SK-N-SH (cell line): Measurements from ENCODE around the gene LAGE3. TPM values are rescaled to one million over a fixed set of nuclear protein-coding genes. Genes with fewer than 3 reads are reported as not detected.

Experiments
- CTCF ChIA-PET: fragments of 300-600, 350-600 bp; formaldehyde crosslinking; extraction: SDS; loops from one replicate; lab custom pipeline; 2021; lab: Yijun Ruan, JAX
- POLR2A ChIA-PET: fragments of 350-600 bp; sonication (Branson Sonifier 250); formaldehyde crosslinking; extraction: SDS; loops from one replicate; lab custom pipeline; 2020; ENCODE audit warnings: antibody characterized with exemption, inconsistent platforms; lab: Yijun Ruan, JAX
- DNase-seq: peaks from one replicate; pipeline ENCODE4 v3.0.0; 2012
- H2AFZ ChIP-seq: fragments of 200-600 bp; sonication (generic); 2 replicates; pipeline ENCODE4 v1.8.1; 2016; ENCODE audit warnings: antibody characterized with exemption, mild to moderate bottlenecking, low read depth
- H3F3A ChIP-seq: fragments of 200-600 bp; sonication (generic); replicated peaks from 2 replicates; pipeline ENCODE3; 2016; ENCODE audit warnings: antibody characterized with exemption, mild to moderate bottlenecking; ENCODE audit not compliant: insufficient read depth
- H3K27ac ChIP-seq, 2 experiments: fragments of 200-500 bp in 1 of 2; fragments of 200-600 bp in 1 of 2; sonication (Bioruptor generic) in 1 of 2; sonication (generic), shearing (Covaris generic) in 1 of 2; 2 replicates each; pipeline versions ENCODE4 v1.5.1 to v1.6.1; 2014 to 2016; ENCODE audit warnings: low read depth in 2 of 2, inconsistent platforms in 1 of 2, low read length in 1 of 2, mild to moderate bottlenecking in 1 of 2, mixed read lengths in 1 of 2
- H3K27me3 ChIP-seq: fragments of 200-600 bp; sonication (generic), shearing (Covaris generic); 2 replicates; pipeline ENCODE4 v1.6.1; 2016; ENCODE audit warnings: mixed run types; ENCODE audit not compliant: insufficient read depth
- H3K36me3 ChIP-seq, 2 experiments: fragments of 200-500 bp in 1 of 2; fragments of 200-600 bp in 1 of 2; sonication (Bioruptor generic) in 1 of 2; sonication (generic) in 1 of 2; replicated peaks in 1 of 2; 2 replicates each; pipeline versions ENCODE3 to v1.5.1; 2014 to 2016; ENCODE audit warnings: low read length in 1 of 2, mild to moderate bottlenecking in 1 of 2; ENCODE audit not compliant: insufficient read depth in 2 of 2, control insufficient read depth in 1 of 2
- H3K4me1 ChIP-seq, 2 experiments: fragments of 200-500 bp in 1 of 2; fragments of 200-600 bp in 1 of 2; sonication (Bioruptor generic) in 1 of 2; sonication (generic), shearing (Covaris generic) in 1 of 2; 2 replicates each; pipeline versions ENCODE4 v1.5.1 to v1.6.1; 2014 to 2016; ENCODE audit warnings: low read depth in 1 of 2, low read length in 1 of 2, mixed run types in 1 of 2; ENCODE audit not compliant: insufficient read depth in 2 of 2, control insufficient read depth in 1 of 2
- H3K4me2 ChIP-seq: fragments of 200-600 bp; sonication (generic), shearing (Covaris generic); 2 replicates; pipeline ENCODE4 v1.6.1; 2017; ENCODE audit warnings: mixed run types
- H3K4me3 ChIP-seq, 2 experiments: fragments of 200-500 bp in 1 of 2; fragments of 200-600 bp in 1 of 2; sonication (Bioruptor generic) in 1 of 2; sonication (generic), shearing (Covaris generic) in 1 of 2; 2 replicates each; pipeline versions ENCODE4 v1.5.1 to v1.8.1; 2014 to 2016; ENCODE audit warnings: low read depth in 2 of 2, inconsistent platforms in 1 of 2, low read length in 1 of 2, mild to moderate bottlenecking in 1 of 2, mixed read lengths in 1 of 2, moderate library complexity in 1 of 2
- H3K79me2 ChIP-seq: fragments of 200-600 bp; sonication (generic); 2 replicates; pipeline ENCODE4 v1.8.1; 2017; ENCODE audit warnings: mild to moderate bottlenecking; ENCODE audit not compliant: insufficient read depth
- H3K9ac ChIP-seq: fragments of 200-600 bp; sonication (generic); 2 replicates; pipeline ENCODE4 v1.6.1; 2017; ENCODE audit warnings: mixed run types
- H3K9me2 ChIP-seq: fragments of 200-600 bp; sonication (generic); 2 replicates; pipeline ENCODE4 v1.6.1; 2017; ENCODE audit warnings: mixed run types
- H3K9me3 ChIP-seq: fragments of 200-600 bp; sonication (generic); 2 replicates; pipeline ENCODE4 v1.6.1; 2017; ENCODE audit warnings: mixed run types, mild to moderate bottlenecking, moderate library complexity
- H4K20me1 ChIP-seq: fragments of 200-600 bp; sonication (generic); 2 replicates; pipeline ENCODE4 v1.6.1; 2017; ENCODE audit warnings: mild to moderate bottlenecking, mixed run types; ENCODE audit not compliant: insufficient read depth
- CTCF ChIP-seq: fragments of 200-600 bp; sonication (generic); IDR thresholded peaks from 2 replicates; pipeline ENCODE4 v1.6.1; 2017; ENCODE audit warnings: antibody characterized with exemption, mild to moderate bottlenecking, moderate library complexity
- EZH2phosphoT487 ChIP-seq: fragments of 200-600 bp; sonication (generic); IDR thresholded peaks from 2 replicates; pipeline ENCODE4 v1.6.1; 2017; ENCODE audit warnings: low read depth, mixed run types, mild to moderate bottlenecking, antibody characterized with exemption, moderate library complexity, borderline replicate concordance
- FOXM1 ChIP-seq: IDR thresholded peaks from 2 replicates; pipeline ENCODE4 v1.4.0; 2012; ENCODE audit warnings: low read depth, mild to moderate bottlenecking
- IRF3 ChIP-seq: fragments of 150-350 bp; IDR thresholded peaks from 2 replicates; pipeline ENCODE4 v1.6.1; 2016; ENCODE audit warnings: mild to moderate bottlenecking, low read depth, low read length
- MXI1 ChIP-seq: IDR thresholded peaks from 2 replicates; pipeline ENCODE4 v1.6.1; 2012; ENCODE audit warnings: mild to moderate bottlenecking, low read depth, low read length, improper control_type of control experiment
- PBX3 ChIP-seq: IDR thresholded peaks from 2 replicates; pipeline ENCODE4; 2012
- RAD21 ChIP-seq: IDR thresholded peaks from 2 replicates; pipeline ENCODE4 v1.6.1; 2012; ENCODE audit warnings: mild to moderate bottlenecking, low read length
- TAF1 ChIP-seq: IDR thresholded peaks from 2 replicates; pipeline ENCODE4 v1.6.1; 2012; ENCODE audit warnings: low read depth, mild to moderate bottlenecking, low read length, moderate library complexity, borderline replicate concordance
- USF1 ChIP-seq: IDR thresholded peaks from 2 replicates; pipeline ENCODE4 v1.4.0; 2012; ENCODE audit warnings: low read depth, borderline replicate concordance
- YY1 ChIP-seq: IDR thresholded peaks from 2 replicates; pipeline ENCODE4 v1.4.0; 2012; ENCODE audit warnings: low read depth, mild to moderate bottlenecking
- WGBS: methylation state at CpG from one replicate; pipeline ENCODE4 v1.1.6; 2017; ENCODE audit warnings: low lambda C conversion rate; 5-methylcytosine and 5-hydroxymethylcytosine counted together
- polyA plus RNA-seq, 3 experiments: library from polyadenylated mRNA; depleted of rRNA; stranded (reverse); fragments of >200 nt; gene quantifications; 2 replicates each; pipeline ENCODE4 v1.2.3, GENCODE V29; 2012

LAGE3 gene
- polyA plus RNA-seq, 1 of the 3 experiments (the other 2 are of a cell fraction) = 37.2 TPM

GRCh38 chrX:154437971-154438893 lies 40.8 kb downstream of the LAGE3 start:
- DNase-seq = no peak
- Histone ChIP-seq H3K4me1 (peaks cover 0 to 16% of the 10 kb centered on the region in 2 experiments; a peak in 1 of 4 replicates), H3K27me3 (no peaks in the 10 kb centered on the region; the same call in 1 of the 2 replicates), H2AFZ (no peak overlapping the region), H3K9me3 (no peaks in the 10 kb centered on the region), H3K4me3 (peak overlapping the region; percentile 64 to 69), H3K27ac (peak overlapping the region in 1 of 2 experiments; percentile 43; a peak in 2 of 4 replicates), H3F3A (peaks cover 1% of the 10 kb centered on the region), H3K79me2 (peaks cover 36% of the 10 kb centered on the region), H3K36me3 (peaks cover 0 to 25% of the 10 kb centered on the region in 2 experiments), H4K20me1 (peaks cover 27% of the 10 kb centered on the region; the same call in 1 of the 2 replicates), H3K4me2 (peak overlapping the region; percentile 62), H3K9me2 (no peaks in the 10 kb centered on the region)
- WGBS = 33% methylated on average over 25 of the region's 28 CpGs
- TF ChIP-seq CTCF (no peak), RAD21 (no peak), EZH2phosphoT487 (no peak), IRF3 (no peak), MXI1 (no peak)
- TF ChIP-seq, all 33 proteins: peak for 0
- H3K9ac ChIP-seq = peak overlapping the region; percentile 65; the same call in 1 of the 2 replicates
- POLR2A ChIA-PET = interaction anchor here (1.3 kb wide), 1 partner anchor 19 kb away, joined by 3 read pairs; no protein-coding TSS in a partner anchor
- CTCF ChIA-PET = interaction anchor here (1.7 kb wide), 1 partner anchor 40 kb away, joined by 7 read pairs; the partner anchor contains the start of gene RPL10

- peaks cover 0 to 16% of the 10 kb centered on the region in 2 experiments; a peak in 1 of 4 replicates for H3K4me1 ChIP-seq
- POLR2A ChIA-PET = interaction anchor here (1.3 kb wide), 1 partner anchor 17 kb away, joined by 3 read pairs; no protein-coding TSS in a partner anchor
- peaks cover 27% of the 10 kb centered on the region; the same call in 1 of the 2 replicates for H4K20me1 ChIP-seq
- H3K27ac ChIP-seq = peak within 1 kb of the TSS in 1 of 2 experiments; percentile 79; a peak in 2 of 4 replicates
- WGBS = 49% methylated on average over 59 of the region's 93 CpGs
- TF ChIP-seq PBX3 (0 out of 2 replicates have a peak, but pooled peaks have one; percentile 5), YY1 (peak; percentile 82), FOXM1 (no peak), TAF1 (peak; percentile 73), USF1 (no peak)
- TF ChIP-seq, all 33 proteins: peak for 3
- Histone ChIP-seq H3K36me3 (peaks cover 0 to 24% of the 10 kb centered on the region in 2 experiments), H3K79me2 (peaks cover 36% of the 10 kb centered on the region), H3K4me3 (peak within 1 kb of the TSS; percentile 64 to 69), H3K4me2 (peak within 1 kb of the TSS; percentile 62), H3K9me3 (no peaks in the 10 kb centered on the region), H3K27me3 (no peaks in the 10 kb centered on the region; the same call in 1 of the 2 replicates), H3K9ac (peak within 1 kb of the TSS; percentile 65), H3F3A (no peaks in the 10 kb centered on the region), H2AFZ (no peak within 1 kb of the TSS), H3K9me2 (no peaks in the 10 kb centered on the region)
- CTCF ChIA-PET = interaction anchor here (2.1 kb wide), 1 partner anchor 38 kb away, joined by 6 read pairs; the partner anchor contains the start of gene RPL10
- peak; percentile 81 for DNase-seq
Observed at GRCh38 chrX:154436983-154437752, 41.9 kb downstream of the LAGE3 start, which contains the start of gene GDI1. Gene GDI1, plus strand, starts transcription at chrX:154437154. Its CDS starts 101 bp downstream, at chrX:154437255.
